Naive B cell (primary cell): Measurements from ENCODE around the gene TRMT10C. TPM values are rescaled to one million over a fixed set of nuclear protein-coding genes. Genes with fewer than 3 reads are reported as not detected.
A peak's percentile ranks its signal among the peaks of the same experiment; 100 is the strongest.

Experiments used
- ATAC-seq, 2 donors: fragments of 150-1000 bp; cut with Tn5 transposase; 2 replicates each; pipeline ENCODE4 v1.10.0; 2021; ENCODE audit warnings: low read depth in 2 of 2, mild to moderate bottlenecking in 2 of 2, moderate library complexity in 2 of 2
- DNase-seq: peaks from one replicate; pipeline ENCODE4 v3.0.0; 2022
- H3K27ac Mint-ChIP-seq, 6 donors: one replicate each; pipeline ENCODE4 v1.8.0; 2020 to 2022; ENCODE audit warnings: mild to moderate bottlenecking in 6 of 6, mixed read lengths in 6 of 6, moderate library complexity in 5 of 6, inconsistent platforms in 2 of 6
- H3K27me3 Mint-ChIP-seq, 3 donors: one replicate each; pipeline ENCODE4 v1.8.0; 2021 to 2022; ENCODE audit warnings: mixed read lengths in 3 of 3, mild to moderate bottlenecking in 1 of 3
- H3K36me3 Mint-ChIP-seq, 2 donors: one replicate each; pipeline ENCODE4 v1.8.0; 2020 to 2022; ENCODE audit warnings: mixed read lengths in 2 of 2, inconsistent platforms in 1 of 2, mild to moderate bottlenecking in 1 of 2
- H3K4me1 Mint-ChIP-seq, 3 donors: one replicate each; pipeline ENCODE4 v1.8.0; 2020 to 2022; ENCODE audit warnings: mixed read lengths in 3 of 3, inconsistent platforms in 1 of 3, mild to moderate bottlenecking in 1 of 3, moderate library complexity in 1 of 3
- H3K4me3 Mint-ChIP-seq, 8 donors: one replicate each; pipeline ENCODE4 v1.8.0; 2020 to 2022; ENCODE audit warnings: mild to moderate bottlenecking in 8 of 8, mixed read lengths in 8 of 8, moderate library complexity in 8 of 8, inconsistent platforms in 2 of 8
- H3K9me3 Mint-ChIP-seq, 7 donors: one replicate each; pipeline ENCODE4 v1.8.0; 2020 to 2022; ENCODE audit warnings: mixed read lengths in 7 of 7, mild to moderate bottlenecking in 5 of 7, inconsistent platforms in 2 of 7, moderate library complexity in 1 of 7
- polyA plus RNA-seq, 6 donors: library from polyadenylated mRNA; unstranded; fragments of 300-500 nt; fragmentation: Illumina TruSeq; gene quantifications; one replicate each; pipeline ENCODE4 v1.2.3, GENCODE V29; 2021; ENCODE audit warnings: low read depth in 6 of 6

The TRMT10C gene
- polyA plus RNA-seq = 10 to 100 TPM; 41.8 to 61.9 (median 52.6) TPM

- Mint-ChIP-seq H3K36me3 (peaks cover 9 to 14% of the 10 kb centered on the region in 2 donors), H3K4me1 (peaks cover 27 to 44% (median 44%) of the 10 kb centered on the region in 3 donors), H3K27ac (peak within 1 kb of the TSS; percentile 92 to 99 (median 98)), H3K27me3 (peaks cover 3 to 8% (median 6%) of the 10 kb centered on the region in 3 donors), H3K9me3 (peaks cover 0 to 4% (median 0%) of the 10 kb centered on the region in 7 donors), H3K4me3 (peak within 1 kb of the TSS; percentile 89 to 100 (median 99))
- ATAC-seq (peak; percentile 96), DNase-seq (peak; percentile 90)
These were observed at the start of gene TRMT10C for GRCh38 chr3:101561630-101562328. Gene TRMT10C (plus strand): TSS chr3:101561868. CDS start chr3:101564782, 2,914 bp downstream.

DNA sequence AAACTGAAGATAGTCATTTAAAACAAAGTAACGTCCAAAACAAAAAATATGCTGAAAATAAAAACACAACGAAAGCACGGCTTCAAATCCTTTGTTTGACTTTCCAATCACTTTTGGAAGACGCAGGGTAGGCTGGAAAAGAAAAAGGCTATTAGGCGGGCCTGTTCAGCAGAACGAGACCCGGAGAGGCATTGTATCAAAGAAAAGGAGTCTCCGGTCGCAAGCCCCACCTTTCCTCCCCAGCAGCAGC, 49.3 kb upstream of the TRMT10C start:
- ATAC-seq = peak; percentile 13 to 22
- Mint-ChIP-seq H3K27ac (peak overlapping the region; percentile 99 to 100 (median 99)), H3K36me3 (peaks cover 9 to 13% of the 10 kb centered on the region in 2 donors), H3K27me3 (peaks cover 0 to 6% (median 0%) of the 10 kb centered on the region in 3 donors), H3K4me1 (peaks cover 23 to 53% (median 40%) of the 10 kb centered on the region in 3 donors), H3K4me3 (peak overlapping the region; percentile 97 to 100 (median 100)), H3K9me3 (peaks cover 0 to 5% (median 0%) of the 10 kb centered on the region in 7 donors)
- DNase-seq = no peak

GRCh38 chr3:101512646-101513418, 48.8 kb upstream of the TRMT10C start, which contains the start of gene SENP7:
Gene SENP7 (minus strand): TSS chr3:101513212. CDS start chr3:101513130, 82 bp downstream.
- peak within 1 kb of the TSS; percentile 97 to 100 (median 100) for H3K4me3 Mint-ChIP-seq
- DNase-seq (peak; percentile 80), ATAC-seq (peak; percentile 70 to 72)
- H3K9me3 Mint-ChIP-seq = peaks cover 0 to 5% (median 0%) of the 10 kb centered on the region in 7 donors
- peaks cover 0 to 6% (median 0%) of the 10 kb centered on the region in 3 donors for H3K27me3 Mint-ChIP-seq
- H3K27ac Mint-ChIP-seq = peak within 1 kb of the TSS; percentile 99 to 100 (median 99)
- H3K4me1 Mint-ChIP-seq = peaks cover 20 to 48% (median 35%) of the 10 kb centered on the region in 3 donors
- H3K36me3 Mint-ChIP-seq = peaks cover 8 to 13% of the 10 kb centered on the region in 2 donors

GRCh38 chr3:101513419-101513986, 48.2 kb upstream of the TRMT10C start:
- H3K9me3 Mint-ChIP-seq = peaks cover 0 to 5% (median 0%) of the 10 kb centered on the region in 7 donors
- peak; percentile 75 for ATAC-seq
- H3K4me3 Mint-ChIP-seq = peak overlapping the region; percentile 97 to 100 (median 100)
- peaks cover 4 to 13% of the 10 kb centered on the region in 2 donors for H3K36me3 Mint-ChIP-seq
- H3K4me1 Mint-ChIP-seq = peaks cover 17 to 44% (median 29%) of the 10 kb centered on the region in 3 donors
- H3K27me3 Mint-ChIP-seq = peaks cover 0 to 13% (median 6%) of the 10 kb centered on the region in 3 donors
- peak overlapping the region; percentile 99 to 100 (median 99) for H3K27ac Mint-ChIP-seq
- no peak for DNase-seq

DNA sequence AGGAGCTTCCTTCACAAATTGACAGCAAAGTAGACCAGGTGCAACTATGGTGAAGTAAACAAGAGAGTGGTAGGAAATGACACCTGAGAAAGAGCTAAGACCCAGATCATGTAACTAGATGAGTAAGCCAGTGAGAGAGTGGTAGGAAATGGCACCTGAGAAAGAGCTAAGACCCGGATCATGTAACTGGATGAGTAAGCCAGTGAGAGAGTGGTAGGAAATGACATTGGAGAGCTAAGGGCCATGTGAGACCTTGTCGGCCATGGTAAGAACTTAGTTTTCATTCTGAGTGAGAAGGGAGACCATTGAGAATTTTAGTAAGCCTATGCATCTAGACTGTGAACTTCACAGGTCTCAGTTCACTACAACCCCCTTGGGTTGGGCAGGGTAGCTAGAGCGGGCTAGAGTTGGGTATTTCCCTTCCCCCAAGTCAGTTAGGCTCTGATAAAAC, 43.2 kb upstream of the TRMT10C start:
- no peak overlapping the region for H3K4me3 Mint-ChIP-seq
- no peak for DNase-seq
- peak in 1 of 2 donors; percentile 42 for ATAC-seq
- H3K27me3 Mint-ChIP-seq = peaks cover 5 to 14% (median 8%) of the 10 kb centered on the region in 3 donors
- H3K27ac Mint-ChIP-seq = no peak overlapping the region
- peaks cover 0 to 8% (median 4%) of the 10 kb centered on the region in 3 donors for H3K4me1 Mint-ChIP-seq
- no peaks in the 10 kb centered on the region for H3K9me3 Mint-ChIP-seq
- no peaks in the 10 kb centered on the region for H3K36me3 Mint-ChIP-seq

- H3K4me3 Mint-ChIP-seq = no peak overlapping the region
- H3K27me3 Mint-ChIP-seq = peaks cover 5 to 14% (median 8%) of the 10 kb centered on the region in 3 donors
- peak overlapping the region in 1 of 6 donors; percentile 13 for H3K27ac Mint-ChIP-seq
- peaks cover 0 to 4% (median 0%) of the 10 kb centered on the region in 3 donors for H3K4me1 Mint-ChIP-seq
- DNase-seq (no peak), ATAC-seq (no peak)
- no peaks in the 10 kb centered on the region for H3K36me3 Mint-ChIP-seq
- peaks cover 0 to under 1% (median 0%) of the 10 kb centered on the region in 7 donors for H3K9me3 Mint-ChIP-seq
These were observed 41.8 kb upstream of the TRMT10C start for GRCh38 chr3:101519685-101520365.

- Mint-ChIP-seq H3K4me1 (peaks cover 0 to 4% (median 0%) of the 10 kb centered on the region in 3 donors), H3K4me3 (no peak overlapping the region), H3K36me3 (no peaks in the 10 kb centered on the region), H3K27ac (no peak overlapping the region), H3K27me3 (peaks cover 5 to 8% (median 8%) of the 10 kb centered on the region in 3 donors), H3K9me3 (peaks cover 0 to 5% (median 0%) of the 10 kb centered on the region in 7 donors)
- ATAC-seq (no peak), DNase-seq (no peak)
These were observed 40.4 kb upstream of the TRMT10C start for GRCh38 chr3:101521211-101521701.

DNA sequence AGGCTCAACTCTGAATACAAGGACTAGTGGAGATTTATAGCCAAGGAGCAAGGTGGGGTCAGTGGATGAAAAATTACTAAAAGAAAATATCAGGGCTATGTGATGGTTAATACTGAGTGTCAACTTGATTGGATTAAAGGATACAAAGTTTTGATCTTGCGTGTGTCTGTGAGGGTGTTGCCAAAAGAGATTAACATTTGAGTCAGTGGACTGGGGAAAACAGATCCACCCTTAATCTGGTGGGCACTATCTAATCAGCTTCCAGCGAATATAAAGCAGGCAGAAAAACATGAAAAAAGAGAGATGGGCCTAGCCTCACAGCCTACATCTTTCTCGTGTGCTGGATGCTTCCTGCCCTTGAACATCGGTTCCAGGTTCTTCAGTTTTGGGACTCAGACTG, 34.2 kb upstream of the TRMT10C start:
- H3K9me3 Mint-ChIP-seq = peaks cover 0 to 6% (median 4%) of the 10 kb centered on the region in 7 donors
- DNase-seq (no peak), ATAC-seq (no peak)
- H3K36me3 Mint-ChIP-seq = peaks cover 0 to 4% of the 10 kb centered on the region in 2 donors
- no peaks in the 10 kb centered on the region for H3K4me1 Mint-ChIP-seq
- peaks cover 0 to 6% (median 0%) of the 10 kb centered on the region in 3 donors for H3K27me3 Mint-ChIP-seq
- no peak overlapping the region for H3K4me3 Mint-ChIP-seq
- no peak overlapping the region for H3K27ac Mint-ChIP-seq

DNA sequence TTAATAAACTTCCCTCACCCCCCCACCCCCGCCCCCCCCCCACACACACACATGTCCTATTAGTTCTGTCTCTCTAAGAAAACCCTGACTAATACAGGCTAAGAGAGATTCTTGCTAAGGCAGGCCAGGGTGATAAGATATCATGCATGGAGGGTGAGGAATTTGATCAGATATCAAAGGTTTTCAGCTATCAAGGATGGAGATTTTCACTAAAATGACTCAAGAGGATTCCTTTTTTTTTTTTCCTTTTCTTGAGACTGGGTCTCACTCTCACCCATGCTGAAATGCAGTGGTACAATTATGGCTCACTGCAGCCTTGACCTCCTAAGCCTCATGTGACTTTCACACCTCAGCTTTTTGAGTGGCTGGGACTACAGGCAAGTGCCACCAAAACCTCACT, 33.8 kb upstream of the TRMT10C start:
- Mint-ChIP-seq H3K27me3 (peaks cover 0 to 11% (median 2%) of the 10 kb centered on the region in 3 donors), H3K9me3 (peaks cover 0 to 6% (median 4%) of the 10 kb centered on the region in 7 donors), H3K4me1 (no peaks in the 10 kb centered on the region), H3K27ac (no peak overlapping the region), H3K4me3 (no peak overlapping the region), H3K36me3 (peaks cover 0 to 4% of the 10 kb centered on the region in 2 donors)
- DNase-seq (no peak), ATAC-seq (no peak)

DNA sequence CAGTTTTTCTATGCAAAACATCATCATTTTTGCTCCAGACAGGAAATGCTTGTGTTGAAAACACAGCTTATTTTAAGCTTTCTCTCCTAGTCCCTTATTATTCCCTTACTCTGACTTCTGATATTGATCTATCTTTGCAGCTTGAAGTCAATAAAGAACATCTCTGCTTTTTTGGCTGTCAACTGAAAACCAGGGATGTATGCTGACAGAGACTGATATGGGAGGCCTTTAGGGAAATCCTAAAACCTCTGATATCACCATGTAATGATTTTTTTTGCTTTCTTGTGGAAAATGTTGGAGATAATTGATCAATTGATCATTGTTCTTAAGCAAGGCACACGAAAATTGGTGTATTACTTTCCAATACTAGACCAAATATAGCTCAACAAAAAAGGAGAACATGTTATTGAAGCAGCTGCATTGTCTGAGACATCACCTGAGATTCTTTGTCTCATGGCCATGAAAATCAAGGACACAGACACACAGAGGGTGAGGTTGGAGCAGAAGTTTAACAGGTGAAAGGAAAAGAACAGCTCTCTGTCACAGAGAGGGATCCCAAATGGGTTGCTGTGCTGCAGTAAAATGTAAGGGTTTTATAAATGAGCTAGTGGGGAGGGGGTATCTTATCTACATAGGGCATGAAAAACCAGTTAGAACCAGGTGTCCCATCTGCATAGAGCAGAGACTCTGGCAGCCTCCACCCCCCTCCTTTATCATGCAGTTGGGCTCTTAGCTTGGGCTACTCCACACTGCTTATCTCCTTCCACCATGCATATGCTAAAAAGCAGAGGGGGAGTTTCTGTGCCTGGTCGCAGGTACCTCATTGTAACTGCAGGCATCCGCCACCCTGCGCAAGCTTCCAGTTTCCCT, 31.6 kb upstream of the TRMT10C start:
- no peak overlapping the region for H3K4me3 Mint-ChIP-seq
- peaks cover 3 to 17% (median 6%) of the 10 kb centered on the region in 3 donors for H3K27me3 Mint-ChIP-seq
- no peak for DNase-seq
- H3K27ac Mint-ChIP-seq = no peak overlapping the region
- H3K9me3 Mint-ChIP-seq = peaks cover 0 to 4% (median 3%) of the 10 kb centered on the region in 7 donors
- H3K36me3 Mint-ChIP-seq = peaks cover 0 to 4% of the 10 kb centered on the region in 2 donors
- ATAC-seq = no peak
- no peaks in the 10 kb centered on the region for H3K4me1 Mint-ChIP-seq

DNA sequence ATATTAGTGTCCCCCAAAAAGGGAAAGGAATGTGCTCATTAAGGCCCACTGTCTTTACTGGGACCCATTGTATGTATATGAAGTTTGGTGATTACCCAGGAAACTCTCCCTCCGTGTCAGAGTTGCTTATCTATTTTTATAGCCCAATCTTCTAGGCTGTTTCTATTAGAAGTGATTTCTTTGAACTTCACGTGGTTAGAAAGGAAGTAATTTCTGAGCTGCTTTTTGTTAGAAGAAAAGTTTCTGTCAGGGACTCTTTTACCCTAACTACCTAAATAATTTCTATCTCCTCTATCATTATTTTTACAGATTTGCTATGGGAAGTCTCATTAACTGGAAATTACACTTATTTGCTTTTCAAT, 31.0 kb upstream of the TRMT10C start:
- no peak overlapping the region for H3K27ac Mint-ChIP-seq
- H3K4me3 Mint-ChIP-seq = no peak overlapping the region
- peaks cover 0 to 4% of the 10 kb centered on the region in 2 donors for H3K36me3 Mint-ChIP-seq
- peaks cover 0 to 4% (median 2%) of the 10 kb centered on the region in 7 donors for H3K9me3 Mint-ChIP-seq
- H3K27me3 Mint-ChIP-seq = peaks cover 4 to 17% (median 6%) of the 10 kb centered on the region in 3 donors
- H3K4me1 Mint-ChIP-seq = no peaks in the 10 kb centered on the region
- ATAC-seq (no peak), DNase-seq (no peak)
